Panc1 (cell line): ENCODE data around the gene INPP4A. TPM values are rescaled to one million over a fixed set of nuclear protein-coding genes. Genes with fewer than 3 reads are reported as not detected.

Experiments
- ATAC-seq: fragments of 200-7000 bp; cut with Tn5 transposase; 2 replicates; pipeline ENCODE4 v1.9.1; 2020; ENCODE audit warnings: mild to moderate bottlenecking, moderate library complexity
- BruUV-seq: library from RNA; stranded (reverse); fragments of 400-500 nt; replicated peaks from 2 replicates; lab custom pipeline; 2021; lab: Mats Ljungman, UMichigan
- CTCF ChIA-PET: fragments of 300-600 bp; sonication (Branson Sonifier 250); formaldehyde crosslinking; loops from one replicate; lab custom pipeline; 2022; ENCODE audit warnings: antibody characterized with exemption; lab: Charles Lee
- POLR2A ChIA-PET: fragments of 300-600 bp; sonication (Branson Sonifier 250); formaldehyde crosslinking; loops from one replicate; lab custom pipeline; 2022; ENCODE audit warnings: antibody characterized with exemption; lab: Charles Lee
- DNase-seq: peaks from one replicate; pipeline ENCODE4 v3.0.0-alpha.2; 2010; ENCODE audit warnings: low read depth, low spot score
- H3K27ac ChIP-seq: 2 replicates; pipeline ENCODE4 v1.5.1; 2011; ENCODE audit warnings: mild to moderate bottlenecking, low read length, inconsistent platforms
- H3K27me3 ChIP-seq: fragments of 200-500 bp; sonication (Bioruptor generic); 2 replicates; pipeline ENCODE4 v1.6.0; 2014; ENCODE audit warnings: low read length, inconsistent platforms; ENCODE audit not compliant: control insufficient read depth, insufficient read depth
- H3K36me3 ChIP-seq: fragments of 200-500 bp; sonication (Bioruptor generic); 2 replicates; pipeline ENCODE4 v1.5.1; 2014; ENCODE audit warnings: inconsistent platforms, mild to moderate bottlenecking, low read length, moderate library complexity; ENCODE audit not compliant: control insufficient read depth, insufficient read depth
- H3K4me1 ChIP-seq: 2 replicates; pipeline ENCODE4 v1.5.1; 2011; ENCODE audit warnings: inconsistent platforms, mild to moderate bottlenecking, low read length, moderate library complexity; ENCODE audit not compliant: control insufficient read depth, insufficient read depth
- H3K4me3 ChIP-seq, 2 experiments: 2 replicates each; pipeline ENCODE4 v1.5.1; 2011 to 2012; ENCODE audit warnings: low read depth in 2 of 2, low read length in 2 of 2, mild to moderate bottlenecking in 2 of 2, inconsistent platforms in 1 of 2, moderate library complexity in 1 of 2
- H3K9me3 ChIP-seq: fragments of 200-500 bp; sonication (Bioruptor generic); 2 replicates; pipeline ENCODE4 v1.5.1; 2014; ENCODE audit warnings: low read depth, mild to moderate bottlenecking, inconsistent platforms, low read length, moderate library complexity; ENCODE audit not compliant: control insufficient read depth, insufficient read depth
- CTCF ChIP-seq: fragments of 450-650 bp; IDR thresholded peaks from 2 replicates; pipeline ENCODE4 v1.5.1; 2017; ENCODE audit warnings: mild to moderate bottlenecking
- POLR2AphosphoS5 ChIP-seq: IDR thresholded peaks from 2 replicates; pipeline ENCODE4 v1.6.1; 2012; ENCODE audit warnings: mild to moderate bottlenecking, low read depth, low read length, moderate library complexity
- REST ChIP-seq, 2 experiments: IDR thresholded peaks; 2 replicates each; pipeline ENCODE4 v1.6.1; 2011 to 2012; ENCODE audit warnings: low read depth in 2 of 2, control low read depth in 1 of 2, low read length in 1 of 2, mild to moderate bottlenecking in 1 of 2, moderate library complexity in 1 of 2; ENCODE audit not compliant: insufficient read depth in 1 of 2
- SIN3A ChIP-seq: IDR thresholded peaks from 2 replicates; pipeline ENCODE4 v1.6.1; 2012; ENCODE audit warnings: low read depth, mild to moderate bottlenecking, low read length, moderate library complexity, borderline replicate concordance; ENCODE audit not compliant: insufficient read depth
- TCF7L2 ChIP-seq: IDR thresholded peaks from 2 replicates; pipeline ENCODE4 v1.6.1; 2011; ENCODE audit warnings: mild to moderate bottlenecking, low read depth, low read length, inconsistent platforms
- in situ Hi-C: cut with HindIII; loops from 2 replicates; pipeline ENCODE4 v1.10.0; 2016; ENCODE audit warnings: low sequenced_read_pairs, low pct_unique_long_range_greater_than_20kb
- intact Hi-C: fragments of 100-400 bp; cut with micrococcal nuclease; formaldehyde crosslinking; loops from one replicate; pipeline ENCODE4 v1.10.0; 2022; ENCODE audit not compliant: unreplicated experiment
- total RNA-seq: library from RNA; stranded (reverse); gene quantifications from one replicate; pipeline ENCODE4 v1.2.1, GENCODE V29; 2021; ENCODE audit not compliant: unreplicated experiment

Gene INPP4A
- total RNA-seq, 1 experiment from 2014 or later, result 22.9 TPM

GRCh38 chr2:98446850-98447249, 2.2 kb downstream of the INPP4A start:
- ATAC-seq, result no peak
- no peak overlapping the region for H3K4me3 ChIP-seq
- H3K9me3 ChIP-seq, result no peaks in the 10 kb centered on the region
- in situ Hi-C loops (no loop called here), intact Hi-C loops (no loop called here)
- H3K36me3 ChIP-seq, result no peaks in the 10 kb centered on the region
- no peak overlapping the region for H3K27ac ChIP-seq
- DNase-seq, result no peak
- no peaks in the 10 kb centered on the region for H3K27me3 ChIP-seq
- peaks cover 10% of the 10 kb centered on the region for H3K4me1 ChIP-seq
- no TSS peak for BruUV-seq
- TF ChIP-seq REST (IDR thresholded peaks at IDR 0.05; ENCODE audit: insufficient read depth in 1 of 2, low read depth in 2 of 2, low read length in 1 of 2), result no peak
- no peak for TF ChIP-seq POLR2AphosphoS5
- TF ChIP-seq TCF7L2, result no peak
- TF ChIP-seq SIN3A, result no peak
- TF ChIP-seq CTCF, result no peak
- CTCF ChIA-PET, result no interaction called here
- POLR2A ChIA-PET, result no interaction called here

GRCh38 chr2:98448441-98449145, 3.9 kb downstream of the INPP4A start:
- no TSS peak for BruUV-seq
- Histone ChIP-seq H3K27me3 (no peaks in the 10 kb centered on the region), H3K9me3 (no peaks in the 10 kb centered on the region), H3K27ac (no peak overlapping the region), H3K4me3 (no peak overlapping the region), H3K4me1 (peaks cover 10% of the 10 kb centered on the region), H3K36me3 (no peaks in the 10 kb centered on the region)
- DNase-seq (no peak), ATAC-seq (no peak)
- in situ Hi-C loops, result no loop called here
- POLR2A ChIA-PET, result no interaction called here
- no peak for TF ChIP-seq POLR2AphosphoS5
- TF ChIP-seq TCF7L2, result no peak
- intact Hi-C loops, result no loop called here
- CTCF ChIA-PET, result no interaction called here

GRCh38 chr2:98452396-98453027, 7.9 kb downstream of the INPP4A start:
- no peak for ATAC-seq
- Histone ChIP-seq H3K9me3 (no peaks in the 10 kb centered on the region), H3K36me3 (no peaks in the 10 kb centered on the region), H3K27me3 (no peaks in the 10 kb centered on the region), H3K4me3 (no peak overlapping the region), H3K27ac (no peak overlapping the region), H3K4me1 (peaks cover 5% of the 10 kb centered on the region)
- no peak for DNase-seq
- in situ Hi-C loops (no loop called here), intact Hi-C loops (no loop called here)
- POLR2A ChIA-PET, result no interaction called here
- TF ChIP-seq TCF7L2 (no peak), CTCF (no peak), SIN3A (no peak), REST (IDR thresholded peaks at IDR 0.05; ENCODE audit: insufficient read depth in 1 of 2, low read depth in 2 of 2, low read length in 1 of 2) (no peak), POLR2AphosphoS5 (no peak)
- BruUV-seq, result no TSS peak
- CTCF ChIA-PET, result interaction anchor here (0.6 kb wide), 1 partner anchor 45 kb away, joined by 5 read pairs; no protein-coding TSS in a partner anchor
